Panc1 (cell line): ENCODE results near the gene ADARB2.

Source experiments
- POLR2AphosphoS5 ChIP-seq: IDR thresholded peaks from 2 replicates; pipeline ENCODE4 v1.6.1; 2012; ENCODE audit warnings: mild to moderate bottlenecking, low read depth, low read length, moderate library complexity
- SIN3A ChIP-seq: IDR thresholded peaks from 2 replicates; pipeline ENCODE4 v1.6.1; 2012; ENCODE audit warnings: low read depth, mild to moderate bottlenecking, low read length, moderate library complexity, borderline replicate concordance; ENCODE audit not compliant: insufficient read depth
- TF ChIP-seq, protein P1 (sequence below): fragments of 450-650 bp; IDR thresholded peaks from 2 replicates; pipeline ENCODE4 v1.5.1; 2017; ENCODE audit warnings: mild to moderate bottlenecking

DNA sequence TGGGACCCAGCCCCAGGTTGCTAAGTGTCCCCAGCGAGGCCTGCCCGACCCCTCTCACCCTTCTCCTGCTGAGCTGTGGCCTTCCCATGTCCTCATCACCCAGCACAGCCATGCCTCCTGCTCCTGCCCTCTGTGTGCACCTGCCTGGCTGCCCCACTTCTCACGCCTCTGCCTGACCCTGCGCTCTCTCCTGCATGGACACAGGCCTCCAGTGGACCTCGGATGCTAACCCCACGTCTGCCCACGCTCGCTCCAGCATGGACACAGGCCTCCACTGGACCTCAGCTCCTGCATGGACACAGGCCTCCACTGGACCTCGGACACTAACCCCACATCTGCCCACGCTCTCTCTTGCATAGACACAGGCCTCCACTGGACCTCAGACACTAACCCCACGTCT lies 111.6 kb downstream of the ADARB2 start:
- TF ChIP-seq, protein P1, sequence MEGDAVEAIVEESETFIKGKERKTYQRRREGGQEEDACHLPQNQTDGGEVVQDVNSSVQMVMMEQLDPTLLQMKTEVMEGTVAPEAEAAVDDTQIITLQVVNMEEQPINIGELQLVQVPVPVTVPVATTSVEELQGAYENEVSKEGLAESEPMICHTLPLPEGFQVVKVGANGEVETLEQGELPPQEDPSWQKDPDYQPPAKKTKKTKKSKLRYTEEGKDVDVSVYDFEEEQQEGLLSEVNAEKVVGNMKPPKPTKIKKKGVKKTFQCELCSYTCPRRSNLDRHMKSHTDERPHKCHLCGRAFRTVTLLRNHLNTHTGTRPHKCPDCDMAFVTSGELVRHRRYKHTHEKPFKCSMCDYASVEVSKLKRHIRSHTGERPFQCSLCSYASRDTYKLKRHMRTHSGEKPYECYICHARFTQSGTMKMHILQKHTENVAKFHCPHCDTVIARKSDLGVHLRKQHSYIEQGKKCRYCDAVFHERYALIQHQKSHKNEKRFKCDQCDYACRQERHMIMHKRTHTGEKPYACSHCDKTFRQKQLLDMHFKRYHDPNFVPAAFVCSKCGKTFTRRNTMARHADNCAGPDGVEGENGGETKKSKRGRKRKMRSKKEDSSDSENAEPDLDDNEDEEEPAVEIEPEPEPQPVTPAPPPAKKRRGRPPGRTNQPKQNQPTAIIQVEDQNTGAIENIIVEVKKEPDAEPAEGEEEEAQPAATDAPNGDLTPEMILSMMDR: no peak
- no peak for TF ChIP-seq POLR2AphosphoS5
- TF ChIP-seq SIN3A: no peak
